ENCODE data around the gene HMX3. TPM values are rescaled to one million over a fixed set of nuclear protein-coding genes. Genes with fewer than 3 reads are reported as not detected.

HMX3 gene
- total RNA-seq, 2 experiments from 2014 or later = 0.19 to 0.24 TPM

DNA sequence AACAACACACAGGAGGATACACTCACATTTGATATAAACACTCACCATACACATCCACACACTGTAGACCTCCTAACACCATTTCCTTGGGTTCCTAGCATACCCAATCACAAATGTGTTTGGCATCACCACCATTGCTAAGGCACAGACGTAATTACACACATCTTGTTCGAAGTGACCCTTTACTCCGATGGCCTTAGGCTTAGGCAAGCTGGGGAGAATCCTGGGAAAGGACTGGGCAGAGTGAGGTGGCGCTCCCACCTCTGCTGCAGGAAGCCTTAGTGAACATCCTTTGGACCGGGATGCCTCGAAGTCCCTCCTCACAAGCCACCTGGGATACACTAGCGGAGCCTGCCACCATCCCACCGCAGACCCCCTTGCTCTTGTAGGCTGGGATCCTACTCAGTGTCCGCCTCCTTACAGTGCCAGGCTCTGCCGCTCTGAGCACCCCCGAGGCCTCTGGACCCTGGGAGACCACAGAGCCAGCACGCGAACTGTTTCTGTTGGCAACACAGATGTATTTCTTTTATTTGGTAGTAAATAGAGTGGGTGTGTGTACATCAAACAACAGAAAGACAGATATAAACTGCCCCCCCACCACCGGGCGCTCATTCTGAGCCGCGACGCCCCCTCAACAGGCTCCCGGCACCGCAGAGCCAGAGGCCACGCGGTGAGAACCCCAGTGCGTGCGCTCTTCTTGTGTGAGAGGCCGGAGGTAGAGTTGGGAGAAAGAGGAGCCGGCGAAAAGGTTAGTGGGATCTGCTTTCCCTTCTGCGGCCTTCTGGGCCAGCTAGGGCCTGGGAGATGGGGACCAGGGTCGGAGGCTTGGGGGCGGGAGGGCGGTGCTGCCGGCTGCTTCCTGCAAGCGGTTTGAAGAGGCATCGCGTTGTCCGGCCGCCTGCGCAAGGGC lies 6.3 kb downstream of the HMX3 start:
- no peaks in the 10 kb centered on the region for H3K36me3 Mint-ChIP-seq
- H3K27me3 Mint-ChIP-seq = peaks cover 97% of the 10 kb centered on the region
- peaks cover 49% of the 10 kb centered on the region for H3K4me1 Mint-ChIP-seq
- no peaks in the 10 kb centered on the region for H3K9me3 Mint-ChIP-seq
- H3K27ac Mint-ChIP-seq = no peak overlapping the region
- DNase-seq = no peak
- H3K4me3 Mint-ChIP-seq = no peak overlapping the region

DNA sequence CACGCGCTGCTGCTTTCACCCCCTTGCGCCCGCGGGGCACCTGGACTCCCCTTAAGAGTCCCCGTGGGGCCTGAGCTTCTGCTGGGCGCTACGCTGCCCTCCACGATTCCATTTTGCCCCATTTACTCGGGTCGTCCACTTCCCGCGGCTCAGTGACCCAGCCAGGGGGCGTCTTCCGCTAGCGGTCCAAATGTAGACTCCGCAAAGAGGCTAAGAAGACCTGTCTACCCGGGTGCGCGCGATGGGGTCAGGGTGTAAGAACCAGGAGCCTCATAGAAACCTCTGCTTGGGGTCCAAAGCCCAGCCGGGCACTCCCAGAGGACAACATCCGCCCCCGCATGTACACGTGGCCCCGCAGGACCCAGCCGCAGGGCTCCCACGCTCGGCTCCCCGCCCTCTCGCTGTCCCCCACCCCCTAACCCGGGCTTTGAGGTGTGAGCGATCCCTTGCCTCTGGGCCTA lies 7.0 kb downstream of the HMX3 start:
- Mint-ChIP-seq H3K27me3 (peaks cover 96% of the 10 kb centered on the region), H3K4me3 (no peak overlapping the region), H3K4me1 (peaks cover 53% of the 10 kb centered on the region), H3K27ac (no peak overlapping the region), H3K9me3 (no peaks in the 10 kb centered on the region), H3K36me3 (no peaks in the 10 kb centered on the region)
- no peak for DNase-seq

DNA sequence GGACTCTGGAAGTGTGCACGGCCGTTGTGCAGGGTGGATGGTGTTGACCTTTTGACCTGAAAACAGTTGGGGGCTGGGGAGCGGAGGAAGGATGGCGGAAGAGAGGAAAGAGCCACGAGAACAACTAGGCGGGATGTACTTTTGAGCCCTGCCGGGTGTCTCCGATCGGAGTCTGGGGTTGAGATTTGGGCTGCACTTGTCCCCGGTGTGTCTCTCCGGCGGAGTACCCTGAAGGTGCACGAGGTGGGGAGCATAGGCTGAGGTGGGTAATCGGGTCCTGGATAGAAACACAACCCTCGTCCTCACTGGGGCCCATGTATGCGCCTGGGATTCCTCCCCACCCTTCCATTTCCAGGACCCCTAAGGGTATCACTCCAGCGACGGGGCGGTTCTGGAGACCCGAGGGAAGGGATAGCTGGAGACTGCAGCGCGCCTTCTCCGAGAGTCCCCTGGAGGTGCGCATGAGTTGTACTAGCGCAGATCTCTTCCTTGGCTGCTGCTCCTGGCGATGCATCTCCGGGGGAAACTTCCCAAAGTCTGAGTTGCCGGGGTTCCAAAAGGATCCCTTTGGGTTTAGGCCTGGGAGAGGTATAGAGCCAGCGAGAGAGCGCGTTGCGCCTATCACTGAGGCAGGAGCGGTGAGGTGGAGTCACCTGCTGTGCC lies 7.5 kb downstream of the HMX3 start:
- peaks cover 95% of the 10 kb centered on the region for H3K27me3 Mint-ChIP-seq
- no peaks in the 10 kb centered on the region for H3K9me3 Mint-ChIP-seq
- no peak for DNase-seq
- H3K27ac Mint-ChIP-seq = no peak overlapping the region
- H3K36me3 Mint-ChIP-seq = no peaks in the 10 kb centered on the region
- no peak overlapping the region for H3K4me3 Mint-ChIP-seq
- H3K4me1 Mint-ChIP-seq = peaks cover 53% of the 10 kb centered on the region

DNA sequence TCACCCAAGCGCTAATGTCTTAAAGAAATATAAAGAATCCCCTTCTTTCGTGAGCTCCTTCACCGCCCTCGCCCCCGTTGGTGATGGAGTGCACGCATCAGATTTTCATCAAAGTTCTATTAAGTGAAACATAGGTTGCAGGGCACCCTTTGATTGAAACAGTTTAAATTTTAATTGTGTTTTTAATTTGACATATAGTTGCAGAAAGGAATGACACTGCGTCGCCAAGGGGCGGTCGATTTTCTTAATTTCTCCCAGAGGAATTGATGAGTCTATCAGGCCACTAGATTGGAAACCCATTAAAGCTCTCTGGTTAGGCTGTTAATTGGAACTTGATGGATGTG lies 8.0 kb downstream of the HMX3 start:
- no peak overlapping the region for H3K4me3 Mint-ChIP-seq
- no peak for DNase-seq

GRCh38 chr10:123144697-123145541 lies 9.1 kb downstream of the HMX3 start:
- peaks cover 89% of the 10 kb centered on the region for H3K27me3 Mint-ChIP-seq
- H3K4me3 Mint-ChIP-seq = no peak overlapping the region
- peak; percentile 15 for DNase-seq

More for the DNA sequence above, 8.0 kb downstream of the HMX3 start:
- H3K9me3 Mint-ChIP-seq = no peaks in the 10 kb centered on the region
- no peak overlapping the region for H3K27ac Mint-ChIP-seq
- H3K36me3 Mint-ChIP-seq = no peaks in the 10 kb centered on the region
- peaks cover 92% of the 10 kb centered on the region for H3K27me3 Mint-ChIP-seq
- H3K4me1 Mint-ChIP-seq = peaks cover 55% of the 10 kb centered on the region

GRCh38 chr10:123145542-123146012 lies 9.8 kb downstream of the HMX3 start:
- DNase-seq = no peak
- no peaks in the 10 kb centered on the region for H3K9me3 Mint-ChIP-seq
- no peaks in the 10 kb centered on the region for H3K36me3 Mint-ChIP-seq
- no peak overlapping the region for H3K27ac Mint-ChIP-seq
- peaks cover 50% of the 10 kb centered on the region for H3K4me1 Mint-ChIP-seq
- peaks cover 89% of the 10 kb centered on the region for H3K27me3 Mint-ChIP-seq
- peak overlapping the region; percentile 3 for H3K4me3 Mint-ChIP-seq

More at GRCh38 chr10:123144697-123145541, 9.1 kb downstream of the HMX3 start:
- peaks cover 51% of the 10 kb centered on the region for H3K4me1 Mint-ChIP-seq
- no peak overlapping the region for H3K27ac Mint-ChIP-seq
- no peaks in the 10 kb centered on the region for H3K36me3 Mint-ChIP-seq
- no peaks in the 10 kb centered on the region for H3K9me3 Mint-ChIP-seq

DNA sequence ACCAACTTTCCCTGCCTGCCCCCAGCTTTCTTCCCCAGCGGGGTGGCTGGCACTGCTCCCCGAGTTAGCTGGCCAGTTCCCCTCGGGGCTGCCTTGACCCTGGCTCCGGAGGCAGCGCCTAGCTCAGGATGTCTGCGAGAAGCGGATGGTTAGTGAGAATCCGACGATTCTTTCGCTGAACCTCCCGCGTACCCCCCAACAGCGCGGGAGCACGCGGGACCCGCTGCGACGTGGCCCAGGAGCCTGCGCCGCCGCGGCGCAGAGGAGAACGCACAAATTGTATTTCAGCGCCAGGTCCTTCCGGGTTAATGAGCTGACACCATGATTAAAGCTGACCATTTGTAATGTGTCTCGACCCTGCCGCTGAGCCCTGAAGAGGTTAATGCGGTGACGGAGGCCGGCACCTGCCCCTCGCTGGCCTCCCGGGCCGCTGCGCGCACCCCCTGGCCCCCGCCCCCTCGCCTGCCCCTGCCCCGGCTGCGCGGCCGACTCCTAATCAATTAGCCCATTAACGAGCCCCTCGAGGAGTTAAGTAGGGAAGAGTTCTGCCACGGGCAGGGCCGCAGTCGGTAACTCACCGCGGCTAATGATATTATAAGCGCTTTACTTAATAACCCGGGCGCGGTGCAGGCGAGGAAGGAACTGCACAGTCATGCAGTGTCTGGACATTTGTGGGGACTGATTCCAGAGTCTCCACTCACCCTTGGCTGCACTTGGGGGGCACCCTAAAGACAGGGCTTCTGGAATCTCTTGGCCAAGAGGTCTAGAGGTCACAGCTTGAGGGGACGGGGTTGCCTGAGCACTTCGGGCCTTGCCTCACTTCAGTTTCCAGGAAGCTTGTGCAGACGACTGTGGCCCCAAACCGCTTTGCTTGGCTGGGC lies 10.5 kb downstream of the HMX3 start:
- DNase-seq = peak; percentile 9
- Mint-ChIP-seq H3K9me3 (no peaks in the 10 kb centered on the region), H3K27ac (no peak overlapping the region), H3K4me3 (no peak overlapping the region), H3K27me3 (peaks cover 89% of the 10 kb centered on the region), H3K4me1 (peaks cover 52% of the 10 kb centered on the region), H3K36me3 (no peaks in the 10 kb centered on the region)

DNA sequence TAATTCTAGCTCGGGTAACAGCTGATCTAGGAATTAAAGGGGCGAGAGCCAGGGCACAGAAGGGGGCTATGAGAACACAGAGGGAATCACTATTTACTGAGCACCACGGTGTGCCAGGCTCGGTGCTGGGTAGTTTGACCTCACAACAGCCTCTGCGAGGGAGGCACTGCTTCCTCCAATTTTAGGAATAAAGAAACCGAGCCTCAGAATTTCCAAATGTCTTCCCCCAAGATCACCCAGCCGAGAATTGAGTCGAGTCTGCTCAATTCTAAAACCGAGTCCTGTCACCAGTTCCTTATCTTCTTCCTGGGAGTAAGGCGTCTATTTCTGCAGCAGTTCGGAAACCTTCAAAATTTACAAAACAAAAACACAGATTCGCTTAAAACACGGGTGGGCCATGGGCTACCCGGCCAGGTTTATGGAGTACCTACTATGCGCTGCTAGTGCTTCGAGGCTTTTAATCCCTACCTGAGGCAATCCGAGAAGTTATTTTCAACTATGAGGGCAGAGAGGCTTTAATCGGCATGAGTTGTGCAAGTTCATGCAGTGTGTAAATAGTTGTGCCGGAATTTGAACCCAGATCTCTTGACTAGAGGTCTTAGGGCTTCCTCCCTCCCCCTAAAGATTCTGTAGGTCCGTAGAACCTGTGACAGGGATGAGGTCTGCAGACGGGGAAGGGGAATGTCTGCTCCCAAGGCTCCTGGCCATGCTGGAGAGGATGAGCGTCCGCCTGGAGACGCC lies 11.3 kb downstream of the HMX3 start:
- no peak for DNase-seq
- peak overlapping the region; percentile 4 for H3K4me3 Mint-ChIP-seq
- peaks cover 89% of the 10 kb centered on the region for H3K27me3 Mint-ChIP-seq
- H3K27ac Mint-ChIP-seq = no peak overlapping the region
- no peaks in the 10 kb centered on the region for H3K36me3 Mint-ChIP-seq
- H3K4me1 Mint-ChIP-seq = peaks cover 55% of the 10 kb centered on the region
- H3K9me3 Mint-ChIP-seq = no peaks in the 10 kb centered on the region

DNA sequence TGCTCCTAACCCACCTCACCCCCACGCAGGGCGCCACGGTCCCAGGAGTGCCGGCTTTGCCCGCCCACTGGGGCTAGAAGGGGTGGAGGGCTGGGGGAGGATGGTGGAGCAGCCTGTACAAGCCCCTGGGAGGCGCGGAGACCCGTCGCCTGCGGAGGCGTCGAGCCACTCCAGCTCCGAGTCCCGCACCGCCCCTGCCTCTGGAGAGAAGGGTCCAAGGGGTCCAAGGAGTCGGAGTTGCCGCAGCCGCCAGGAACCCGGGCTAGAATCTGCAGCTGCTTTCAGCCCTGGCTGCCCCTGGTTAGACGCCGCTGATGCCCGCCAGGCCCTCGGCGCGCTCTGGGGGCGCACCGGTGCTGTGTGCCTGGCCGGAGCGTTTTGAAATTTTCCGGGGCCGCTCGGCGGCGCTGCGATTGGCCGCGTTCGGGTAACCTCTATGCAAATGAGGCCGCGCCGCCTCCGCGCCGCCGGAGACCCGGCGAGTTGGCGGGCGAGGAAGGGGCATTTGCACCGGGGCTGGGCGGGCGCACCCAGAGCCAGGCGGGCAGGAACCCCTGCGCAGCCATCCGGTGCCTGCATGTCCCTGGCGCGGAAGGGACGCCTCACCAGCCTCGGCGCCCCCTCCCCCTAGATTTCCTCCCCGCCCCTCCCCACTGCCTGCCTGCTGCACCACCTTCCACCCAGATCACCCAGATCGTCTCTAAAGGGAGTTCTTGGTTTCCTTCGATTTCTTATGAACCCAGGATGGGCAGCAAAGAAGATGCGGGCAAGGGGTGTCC lies 12.1 kb downstream of the HMX3 start, which contains the start of gene HMX2:
Gene HMX2, plus strand, starts transcription at position 502 of the 779 bp plus-strand sequence. Its CDS starts 243 bp downstream, at position 745.
- Mint-ChIP-seq H3K27ac (no peak within 1 kb of the TSS), H3K4me3 (peak within 1 kb of the TSS; percentile 50), H3K4me1 (peaks cover 55% of the 10 kb centered on the region), H3K9me3 (no peaks in the 10 kb centered on the region), H3K27me3 (peaks cover 82% of the 10 kb centered on the region), H3K36me3 (peaks cover 2% of the 10 kb centered on the region)
- DNase-seq = peak; percentile 62

GRCh38 chr10:123148414-123149161 lies 12.8 kb downstream of the HMX3 start:
- Mint-ChIP-seq H3K4me1 (peaks cover 54% of the 10 kb centered on the region), H3K36me3 (peaks cover 2% of the 10 kb centered on the region), H3K27me3 (peaks cover 74% of the 10 kb centered on the region), H3K27ac (no peak overlapping the region), H3K9me3 (no peaks in the 10 kb centered on the region), H3K4me3 (peak overlapping the region; percentile 50)
- DNase-seq = peak; percentile 12

DNA sequence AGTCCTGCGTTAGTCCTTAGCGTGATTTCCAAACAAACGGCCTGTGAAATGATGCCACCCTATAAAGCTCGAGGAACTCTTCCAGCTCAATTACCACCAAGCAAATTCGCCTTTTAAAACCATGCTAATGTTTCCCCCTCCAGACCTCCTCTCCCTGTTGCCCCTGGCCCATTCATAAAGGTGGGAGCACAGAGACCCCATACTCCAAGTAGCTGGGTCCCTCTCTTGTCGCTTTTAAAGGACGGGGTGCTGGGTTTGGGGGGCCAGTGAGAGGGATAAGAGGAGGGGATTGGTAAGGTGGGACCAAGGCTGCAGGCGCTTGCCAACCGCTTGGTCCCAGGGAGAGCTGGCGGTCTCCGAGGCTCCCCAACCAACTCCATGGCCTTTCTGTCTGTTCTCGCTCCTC lies 13.4 kb downstream of the HMX3 start:
- Mint-ChIP-seq H3K4me3 (peak overlapping the region; percentile 50), H3K36me3 (peaks cover 2% of the 10 kb centered on the region), H3K27ac (no peak overlapping the region), H3K4me1 (peaks cover 52% of the 10 kb centered on the region), H3K27me3 (peaks cover 70% of the 10 kb centered on the region), H3K9me3 (no peaks in the 10 kb centered on the region)
- no peak for DNase-seq

GRCh38 chr10:123149568-123150270 lies 13.9 kb downstream of the HMX3 start:
- H3K4me1 Mint-ChIP-seq = peaks cover 47% of the 10 kb centered on the region
- peak; percentile 58 for DNase-seq
- H3K9me3 Mint-ChIP-seq = no peaks in the 10 kb centered on the region
- H3K27ac Mint-ChIP-seq = no peak overlapping the region
- H3K36me3 Mint-ChIP-seq = peaks cover 4% of the 10 kb centered on the region
- peaks cover 66% of the 10 kb centered on the region for H3K27me3 Mint-ChIP-seq
- H3K4me3 Mint-ChIP-seq = peak overlapping the region; percentile 68

Data from activated naive CD8-positive, alpha-beta T cell treated with anti-CD3 and anti-CD28 coated beads for 36 hours (primary cell).